Neural crest cell (in vitro differentiated cells): ENCODE data around the gene SLC66A3. TPM values are rescaled to one million over a fixed set of nuclear protein-coding genes. Genes with fewer than 3 reads are reported as not detected.

Source experiments
- DNase-seq: peaks from one replicate; pipeline ENCODE4 v3.0.0; 2021; ENCODE audit warnings: low read depth, mixed read lengths, low spot score
- H3K27ac Mint-ChIP-seq: one replicate; pipeline ENCODE4 v1.8.0; 2021; ENCODE audit warnings: mild to moderate bottlenecking, mixed read lengths; ENCODE audit not compliant: unreplicated experiment
- H3K27me3 Mint-ChIP-seq: 2 replicates; pipeline ENCODE4 v1.8.0; 2021; ENCODE audit warnings: low read depth, mild to moderate bottlenecking, mixed read lengths
- H3K36me3 Mint-ChIP-seq: 2 replicates; pipeline ENCODE4 v1.8.0; 2021; ENCODE audit warnings: low read depth, mild to moderate bottlenecking, mixed read lengths
- H3K4me1 Mint-ChIP-seq: 2 replicates; pipeline ENCODE4 v1.8.0; 2021; ENCODE audit warnings: mixed read lengths
- H3K4me3 Mint-ChIP-seq: one replicate; pipeline ENCODE4 v1.8.0; 2021; ENCODE audit warnings: mild to moderate bottlenecking, mixed read lengths
- H3K9me3 Mint-ChIP-seq: 2 replicates; pipeline ENCODE4 v1.8.0; 2021; ENCODE audit warnings: mixed read lengths
- CTCF ChIP-seq: fragments of 200-600 bp; sonication (generic); conservative IDR thresholded peaks from 2 replicates; pipeline ENCODE4 v1.5.0; 2021; ENCODE audit warnings: antibody characterized with exemption, mild to moderate bottlenecking
- total RNA-seq: library from RNA; stranded (reverse); gene quantifications from 2 replicates; pipeline ENCODE4 v1.2.1, GENCODE V29; 2021

SLC66A3 gene
- total RNA-seq, 1 donor from 2014 or later, result 5.1 TPM

GRCh38 chr2:11124760-11125068 is 30.6 kb upstream of the SLC66A3 start:
- Mint-ChIP-seq H3K4me1 (peaks cover 3% of the 10 kb centered on the region), H3K27ac (no peak overlapping the region), H3K27me3 (peaks cover 5% of the 10 kb centered on the region), H3K9me3 (no peaks in the 10 kb centered on the region), H3K4me3 (no peak overlapping the region), H3K36me3 (no peaks in the 10 kb centered on the region)
- no peak for TF ChIP-seq CTCF
- no peak for DNase-seq

- Mint-ChIP-seq H3K36me3 (no peaks in the 10 kb centered on the region), H3K9me3 (no peaks in the 10 kb centered on the region), H3K4me1 (peaks cover 8% of the 10 kb centered on the region), H3K27me3 (peaks cover 5% of the 10 kb centered on the region), H3K27ac (no peak overlapping the region), H3K4me3 (no peak overlapping the region)
- DNase-seq, result no peak
- no peak for TF ChIP-seq CTCF
Observed at GRCh38 chr2:11127761-11128160, 27.5 kb upstream of the SLC66A3 start.

- no peak for DNase-seq
- TF ChIP-seq CTCF, result no peak
- Mint-ChIP-seq H3K27me3 (peaks cover 5% of the 10 kb centered on the region), H3K27ac (no peak overlapping the region), H3K4me3 (no peak overlapping the region), H3K4me1 (peaks cover 12% of the 10 kb centered on the region), H3K36me3 (no peaks in the 10 kb centered on the region), H3K9me3 (no peaks in the 10 kb centered on the region)
Observed at GRCh38 chr2:11128243-11128951, 26.9 kb upstream of the SLC66A3 start.

- Mint-ChIP-seq H3K4me1 (peaks cover 18% of the 10 kb centered on the region), H3K36me3 (no peaks in the 10 kb centered on the region), H3K27ac (no peak overlapping the region), H3K27me3 (no peaks in the 10 kb centered on the region), H3K9me3 (no peaks in the 10 kb centered on the region), H3K4me3 (peak overlapping the region; percentile 72)
- TF ChIP-seq CTCF, result peak; percentile 67
- DNase-seq, result peak; percentile 79
Observed at GRCh38 chr2:11129598-11130449, 25.4 kb upstream of the SLC66A3 start.

- no peak for TF ChIP-seq CTCF
- Mint-ChIP-seq H3K9me3 (no peaks in the 10 kb centered on the region), H3K27ac (peak overlapping the region; percentile 72), H3K4me3 (no peak overlapping the region), H3K36me3 (no peaks in the 10 kb centered on the region), H3K27me3 (no peaks in the 10 kb centered on the region), H3K4me1 (peaks cover 18% of the 10 kb centered on the region)
- DNase-seq, result no peak
Observed at GRCh38 chr2:11131166-11131920, 23.9 kb upstream of the SLC66A3 start.
